Pancreas (tissue), 10 donors: ENCODE measurements around the gene TKTL2. TPM values are rescaled to one million over a fixed set of nuclear protein-coding genes. Genes with fewer than 3 reads are reported as not detected.

Source experiments
- ATAC-seq, 4 donors: fragments of 200-7000 bp; cut with Tn5 transposase; one replicate each; pipeline versions ENCODE4 v1.8.0 to v1.9.1; 2020; ENCODE audit warnings: mild to moderate bottlenecking in 4 of 4, moderate library complexity in 4 of 4
- DNase-seq, 6 donors: peaks; one replicate each; pipeline ENCODE4 v3.0.0-alpha.2; 2020
- FAIRE-seq: peaks from 2 replicates; lab custom pipeline; 2012; peaks lifted over from hg19 to GRCh38; lab: Jason Lieb, UNC
- H3K27ac ChIP-seq, 4 donors: fragments of 200-600 bp; sonication (generic); 1 replicate in 3 of 4; 2 replicates in 1 of 4; pipeline versions ENCODE4 v1.5.0 to v1.8.0; 2020
- H3K27me3 ChIP-seq, 4 donors: fragments of 200-600 bp; one replicate each; pipeline ENCODE4 v1.8.0; 2021
- H3K36me3 ChIP-seq, 3 donors: fragments of 200-600 bp; sonication (generic) in 1 of 3; one replicate each; pipeline versions ENCODE4 v1.5.0 to v1.8.0; 2020 to 2021
- H3K4me1 ChIP-seq, 3 donors: fragments of 200-600 bp; one replicate each; pipeline ENCODE4 v1.8.0; 2021
- H3K4me3 ChIP-seq, 4 donors: fragments of 200-600 bp; sonication (generic) in 2 of 4; one replicate each; pipeline versions ENCODE4 v1.5.0 to v1.8.0; 2020 to 2021
- H3K9me3 ChIP-seq, 4 donors: fragments of 200-600 bp; one replicate each; pipeline ENCODE4 v1.8.0; 2021
- WGBS, 2 donors: extraction: QIAGEN DNeasy Blood & Tissue Kit; methylation state at CpG; one replicate each; pipeline ENCODE4 v1.1.7; 2013; 5-methylcytosine and 5-hydroxymethylcytosine counted together
- intact Hi-C, 3 donors: fragments of 100-400 bp; cut with DNase I; formaldehyde crosslinking; loops; one replicate each; pipeline versions ENCODE4 v1.11.1 to v1.14.2; 2022
- polyA plus RNA-seq, 2 donors: library from polyadenylated mRNA; stranded (reverse); fragments of 200-250 nt; gene quantifications; one replicate each; pipeline ENCODE4 v1.2.3, GENCODE V29; 2013
- total RNA-seq, 6 donors: library from RNA; stranded (reverse); fragmentation: NEBNext Ultra II Directional in 4 of 6; extraction: Animal tissue kit (Norgen Biotek cat#: 25700) in 4 of 6; gene quantifications; one replicate each; pipeline versions ENCODE4 v1.2.1 to v1.2.4, GENCODE V29; 2021 to 2023
- TF ChIP-seq, protein P1 (sequence below), 4 donors: fragments of 200-600 bp; sonication (generic) in 3 of 4; IDR thresholded peaks; one replicate each; pipeline versions ENCODE4 v1.5.0 to v1.8.0; 2021; ENCODE audit warnings: antibody characterized with exemption in 4 of 4
- donor health status: healthy with polysubstance abuse.
- donor health status: DM: no; HTN: no; CAD: no; lungs with moderate emphysema.
- donor health status: DM: no; HTN: no; CAD: no.
- donor health status: control.
- donor health status: control.
- donor health status: Bipolar disorder and iron deficiency.
- donor health status: DM: yes; HTN: yes; CAD: no.
- donor health status: DM: no; HTN: no; CAD: no.
- donor health status: DM: no; HTN: no; CAD: no.
- donor health status: DM: yes; HTN: yes; CAD: no.

Gene TKTL2
- total and polyA plus RNA-seq, 8 donors: 0.09 TPM; not detected in 7

DNA sequence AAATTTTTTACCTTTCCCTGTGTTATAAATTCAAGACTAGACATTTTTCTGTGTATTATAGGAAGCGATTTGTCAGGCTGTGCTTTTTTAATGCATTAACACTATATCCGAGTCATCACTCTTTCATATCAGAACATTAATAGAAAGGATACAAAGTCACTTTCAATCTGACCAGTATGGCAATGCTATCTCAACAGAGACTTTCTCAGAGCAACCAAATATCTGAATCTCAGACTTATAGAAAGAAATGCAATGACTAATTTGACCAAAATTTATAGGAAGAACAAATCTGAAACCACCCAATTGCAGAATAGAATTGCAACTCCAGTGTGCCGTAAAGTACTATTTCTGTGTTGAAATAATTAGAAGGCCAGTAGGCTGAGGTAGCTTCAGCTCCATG lies 473 bp upstream of the TKTL2 start:
- no peaks in the 10 kb centered on the region for H3K9me3 ChIP-seq
- TF ChIP-seq, protein P1, sequence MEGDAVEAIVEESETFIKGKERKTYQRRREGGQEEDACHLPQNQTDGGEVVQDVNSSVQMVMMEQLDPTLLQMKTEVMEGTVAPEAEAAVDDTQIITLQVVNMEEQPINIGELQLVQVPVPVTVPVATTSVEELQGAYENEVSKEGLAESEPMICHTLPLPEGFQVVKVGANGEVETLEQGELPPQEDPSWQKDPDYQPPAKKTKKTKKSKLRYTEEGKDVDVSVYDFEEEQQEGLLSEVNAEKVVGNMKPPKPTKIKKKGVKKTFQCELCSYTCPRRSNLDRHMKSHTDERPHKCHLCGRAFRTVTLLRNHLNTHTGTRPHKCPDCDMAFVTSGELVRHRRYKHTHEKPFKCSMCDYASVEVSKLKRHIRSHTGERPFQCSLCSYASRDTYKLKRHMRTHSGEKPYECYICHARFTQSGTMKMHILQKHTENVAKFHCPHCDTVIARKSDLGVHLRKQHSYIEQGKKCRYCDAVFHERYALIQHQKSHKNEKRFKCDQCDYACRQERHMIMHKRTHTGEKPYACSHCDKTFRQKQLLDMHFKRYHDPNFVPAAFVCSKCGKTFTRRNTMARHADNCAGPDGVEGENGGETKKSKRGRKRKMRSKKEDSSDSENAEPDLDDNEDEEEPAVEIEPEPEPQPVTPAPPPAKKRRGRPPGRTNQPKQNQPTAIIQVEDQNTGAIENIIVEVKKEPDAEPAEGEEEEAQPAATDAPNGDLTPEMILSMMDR (IDR thresholded peaks at IDR 0.05): no peak

DNA sequence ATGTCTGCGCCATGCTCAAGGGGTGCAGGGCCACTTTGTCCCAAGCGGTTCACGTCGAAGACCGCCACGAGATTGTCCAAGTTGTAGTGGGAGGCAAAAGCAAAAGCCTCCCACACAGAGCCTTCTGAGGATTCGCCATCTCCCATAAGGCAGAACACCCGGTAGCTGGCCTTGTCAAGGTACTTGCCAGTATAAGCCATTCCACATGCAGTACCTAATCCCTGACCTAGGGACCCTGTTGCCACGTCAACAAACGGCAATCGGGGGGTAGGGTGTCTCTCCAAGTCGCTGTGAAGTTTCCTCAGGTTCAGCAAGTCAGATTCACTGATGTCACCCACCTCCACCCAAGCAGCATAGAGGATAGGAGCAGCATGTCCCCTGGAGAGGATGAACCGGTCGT lies 424 bp downstream of the TKTL2 start:
- WGBS, 2 donors: 79 to 93% methylated on average over 14 of the region's 14 CpGs
- H3K27me3 ChIP-seq: no peaks in the 10 kb centered on the region
- no peak for DNase-seq
- TF ChIP-seq, protein P1 (IDR thresholded peaks at IDR 0.05): no peak
- H3K36me3 ChIP-seq: no peaks in the 10 kb centered on the region
- peaks cover 0 to 4% (median 0%) of the 10 kb centered on the region in 3 donors for H3K4me1 ChIP-seq
- no peak overlapping the region for H3K27ac ChIP-seq
- H3K4me3 ChIP-seq: no peak overlapping the region
- ATAC-seq: no peak
- FAIRE-seq: no peak
- intact Hi-C loops: no loop called here
- no peaks in the 10 kb centered on the region for H3K9me3 ChIP-seq

More for the DNA sequence above, 473 bp upstream of the TKTL2 start:
- no peaks in the 10 kb centered on the region for H3K27me3 ChIP-seq
- DNase-seq: no peak
- no peaks in the 10 kb centered on the region for H3K36me3 ChIP-seq
- WGBS, 2 donors: 83 to 89% methylated on average over 3 of the region's 3 CpGs
- no peak for ATAC-seq
- FAIRE-seq: no peak
- peaks cover 0 to 4% (median 0%) of the 10 kb centered on the region in 3 donors for H3K4me1 ChIP-seq
- intact Hi-C loops: no loop called here
- no peak overlapping the region for H3K27ac ChIP-seq
- H3K4me3 ChIP-seq: no peak overlapping the region

DNA sequence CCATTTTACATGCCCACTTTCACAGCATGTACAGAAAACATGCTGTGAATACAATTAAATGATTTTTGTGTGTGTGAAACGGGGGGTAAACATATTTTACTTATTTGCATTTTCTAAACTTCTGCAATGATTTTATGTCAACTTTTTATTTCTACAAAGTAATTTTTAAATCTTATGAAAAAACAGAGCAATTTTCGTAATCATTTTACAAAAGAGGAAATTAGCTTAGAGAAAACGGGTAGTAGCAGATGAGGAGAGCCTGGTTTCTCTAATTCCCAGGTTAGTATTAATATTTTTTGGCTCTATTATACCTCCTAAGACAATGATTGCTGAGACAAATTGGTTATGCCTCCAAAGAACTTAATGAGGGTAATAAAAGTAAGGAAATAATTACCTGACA lies 3.2 kb downstream of the TKTL2 start:
- H3K36me3 ChIP-seq: no peaks in the 10 kb centered on the region
- no peak overlapping the region for H3K27ac ChIP-seq
- H3K27me3 ChIP-seq: no peaks in the 10 kb centered on the region
- no peak for DNase-seq
- ATAC-seq: no peak
- intact Hi-C loops: no loop called here
- H3K4me1 ChIP-seq: no peaks in the 10 kb centered on the region
- no peak for FAIRE-seq
- no peak overlapping the region for H3K4me3 ChIP-seq
- no peaks in the 10 kb centered on the region for H3K9me3 ChIP-seq
- TF ChIP-seq, protein P1 (IDR thresholded peaks at IDR 0.05): no peak
- 25 to 37% methylated on average over 3 of the region's 3 CpGs for WGBS, 2 donors

DNA sequence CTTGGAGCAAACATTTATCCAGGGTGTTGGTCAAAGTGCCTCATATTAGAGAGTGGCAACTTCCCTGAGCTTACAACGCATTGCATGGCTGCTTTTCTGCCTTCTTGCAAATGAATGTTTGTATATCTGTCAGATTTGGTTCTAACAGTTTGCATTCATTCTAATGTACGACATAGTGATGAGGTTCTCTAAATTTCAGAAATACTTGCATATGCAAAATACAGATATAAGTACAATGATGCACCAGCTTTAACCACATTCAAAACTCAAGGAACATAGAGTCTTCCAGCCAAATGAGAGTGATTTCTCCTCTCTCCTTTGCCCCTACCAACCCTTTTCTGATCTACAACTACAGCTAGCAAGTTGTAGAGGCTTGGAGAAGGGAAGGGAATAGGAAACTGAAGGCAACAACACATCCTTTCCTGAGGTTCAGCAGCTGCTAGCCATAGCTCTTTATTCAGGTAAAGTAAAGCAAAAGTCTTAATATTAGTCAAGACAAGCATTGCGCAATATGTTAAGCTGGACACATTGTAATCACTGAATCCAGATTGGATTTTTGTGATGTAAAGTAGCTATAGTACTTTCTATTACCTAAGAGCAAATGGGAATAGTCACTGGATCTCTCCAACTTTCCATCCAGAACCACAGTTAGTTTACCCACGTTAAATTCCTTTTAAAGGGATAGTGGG lies 6.3 kb downstream of the TKTL2 start:
- no peak overlapping the region for H3K4me3 ChIP-seq
- intact Hi-C loops: no loop called here
- no peaks in the 10 kb centered on the region for H3K36me3 ChIP-seq
- DNase-seq: no peak
- H3K27ac ChIP-seq: no peak overlapping the region
- no peak for ATAC-seq
- no peaks in the 10 kb centered on the region for H3K9me3 ChIP-seq
- TF ChIP-seq, protein P1 (IDR thresholded peaks at IDR 0.05): no peak
- 68 to 71% methylated on average over 4 of the region's 4 CpGs for WGBS, 2 donors
- no peaks in the 10 kb centered on the region for H3K4me1 ChIP-seq
- H3K27me3 ChIP-seq: no peaks in the 10 kb centered on the region
- FAIRE-seq: no peak

DNA sequence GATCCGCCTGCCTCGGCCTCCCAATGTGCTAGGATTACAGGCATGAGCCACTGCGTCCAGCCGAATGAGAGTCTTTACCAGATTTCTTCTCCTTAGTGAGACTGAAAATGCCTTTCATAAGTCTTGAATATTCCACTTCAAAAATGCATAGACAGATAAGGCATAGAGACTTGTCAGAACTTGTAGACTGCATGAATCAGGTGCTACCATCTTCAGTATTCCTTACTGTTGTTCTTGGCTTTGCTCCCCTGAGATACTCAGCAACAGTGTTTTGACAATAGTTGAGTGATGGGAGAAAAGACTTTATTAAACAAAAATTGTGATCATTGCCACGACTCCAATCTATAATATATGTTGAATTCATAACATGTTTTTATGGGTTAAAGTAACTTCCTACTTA lies 11.0 kb downstream of the TKTL2 start:
- no peak for DNase-seq
- 72 to 79% methylated on average over 5 of the region's 5 CpGs for WGBS, 2 donors

More for the DNA sequence above, 11.0 kb downstream of the TKTL2 start:
- Histone ChIP-seq H3K9me3 (no peaks in the 10 kb centered on the region), H3K4me3 (no peak overlapping the region), H3K36me3 (no peaks in the 10 kb centered on the region), H3K4me1 (no peaks in the 10 kb centered on the region), H3K27me3 (peaks cover 0 to 5% (median 0%) of the 10 kb centered on the region in 4 donors), H3K27ac (no peak overlapping the region)
- no peak for FAIRE-seq
- TF ChIP-seq, protein P1 (IDR thresholded peaks at IDR 0.05): no peak
- ATAC-seq: no peak
- intact Hi-C loops: no loop called here
